ENCODE measurements around the gene NAALADL2. TPM values are rescaled to one million over a fixed set of nuclear protein-coding genes. Genes with fewer than 3 reads are reported as not detected.

The NAALADL2 gene
- total RNA-seq, 4 donors from 2014 or later, result 0.36 to 9.2 (median 0.63) TPM

- no peak overlapping the region for H3K4me3 ChIP-seq
- H3K9me3 ChIP-seq, result no peaks in the 10 kb centered on the region
- no peak overlapping the region for H3K27ac ChIP-seq
- TF ChIP-seq CTCF (IDR thresholded peaks at IDR 0.05 in 4 of 5, conservative IDR thresholded peaks at IDR 0.05 in 1 of 5) (no peak), POLR2A (IDR thresholded peaks at IDR 0.05) (no peak)
- ATAC-seq, result no peak
- no peaks in the 10 kb centered on the region for H3K36me3 ChIP-seq
- in situ Hi-C loops (cut with MboI; ENCODE audit: low sequenced_read_pairs in 4 of 4), result no loop called here
- no peaks in the 10 kb centered on the region for H3K27me3 ChIP-seq
- H3K4me1 ChIP-seq, result no peaks in the 10 kb centered on the region
- intact Hi-C loops (cut with DNase I; ENCODE audit: low total_unique reads), result no loop called here
- DNase-seq, result no peak
Measured at GRCh38 chr3:175410251-175410650, 551.1 kb downstream of the NAALADL2 start.

DNA sequence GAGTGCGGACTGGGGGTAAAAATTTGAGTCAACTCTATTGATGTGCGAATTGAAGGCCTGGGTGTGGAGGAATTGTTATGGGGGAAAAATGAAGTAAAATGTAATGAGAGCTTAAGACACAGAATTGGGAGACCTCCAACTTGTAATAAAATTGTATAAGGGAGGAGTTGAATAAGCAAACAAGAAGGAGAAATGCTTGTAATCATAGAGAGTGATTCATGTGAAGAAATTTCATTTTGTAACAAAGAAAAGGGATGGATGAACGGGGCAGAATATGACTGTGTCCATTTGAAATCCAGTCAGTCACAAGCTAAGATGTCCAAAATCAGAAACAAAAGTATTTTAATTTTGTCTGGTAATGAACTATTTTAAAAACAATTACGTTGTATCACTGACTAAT is 552.3 kb downstream of the NAALADL2 start:
- no peak for ATAC-seq
- Histone ChIP-seq H3K9me3 (no peaks in the 10 kb centered on the region), H3K36me3 (no peaks in the 10 kb centered on the region), H3K4me1 (no peaks in the 10 kb centered on the region), H3K27me3 (no peaks in the 10 kb centered on the region), H3K27ac (no peak overlapping the region), H3K4me3 (no peak overlapping the region)
- intact Hi-C loops (cut with DNase I; ENCODE audit: low total_unique reads) (no loop called here), in situ Hi-C loops (cut with MboI; ENCODE audit: low sequenced_read_pairs in 4 of 4) (no loop called here)
- DNase-seq, result no peak
- no peak for TF ChIP-seq POLR2A (IDR thresholded peaks at IDR 0.05)
- no peak for TF ChIP-seq CTCF (IDR thresholded peaks at IDR 0.05 in 4 of 5, conservative IDR thresholded peaks at IDR 0.05 in 1 of 5)

DNA sequence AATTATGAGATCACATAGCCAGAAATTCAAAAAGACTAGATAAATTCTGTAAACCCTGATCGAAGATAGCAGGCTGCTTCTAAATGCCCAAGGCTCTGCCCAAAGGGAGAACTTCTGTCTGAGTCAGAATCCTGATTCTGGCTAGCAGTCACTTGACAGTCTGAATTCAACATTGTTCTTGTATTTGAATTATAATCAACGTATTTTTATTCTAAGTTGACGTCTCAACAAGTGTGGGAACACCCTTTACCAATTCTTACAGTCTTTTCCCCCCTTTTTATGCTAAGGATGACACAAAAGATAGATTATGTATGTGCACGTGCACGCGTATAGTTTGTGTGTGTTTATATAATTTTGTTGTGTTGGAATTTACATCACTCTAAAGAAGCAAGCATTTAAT is 552.8 kb downstream of the NAALADL2 start:
- Histone ChIP-seq H3K36me3 (no peaks in the 10 kb centered on the region), H3K4me1 (no peaks in the 10 kb centered on the region), H3K9me3 (no peaks in the 10 kb centered on the region), H3K27me3 (no peaks in the 10 kb centered on the region), H3K4me3 (no peak overlapping the region), H3K27ac (no peak overlapping the region)
- intact Hi-C loops (cut with DNase I; ENCODE audit: low total_unique reads) (no loop called here), in situ Hi-C loops (cut with MboI; ENCODE audit: low sequenced_read_pairs in 4 of 4) (no loop called here)
- TF ChIP-seq POLR2A (IDR thresholded peaks at IDR 0.05), result no peak
- TF ChIP-seq CTCF (IDR thresholded peaks at IDR 0.05 in 4 of 5, conservative IDR thresholded peaks at IDR 0.05 in 1 of 5), result no peak
- ATAC-seq, result no peak
- no peak for DNase-seq

DNA sequence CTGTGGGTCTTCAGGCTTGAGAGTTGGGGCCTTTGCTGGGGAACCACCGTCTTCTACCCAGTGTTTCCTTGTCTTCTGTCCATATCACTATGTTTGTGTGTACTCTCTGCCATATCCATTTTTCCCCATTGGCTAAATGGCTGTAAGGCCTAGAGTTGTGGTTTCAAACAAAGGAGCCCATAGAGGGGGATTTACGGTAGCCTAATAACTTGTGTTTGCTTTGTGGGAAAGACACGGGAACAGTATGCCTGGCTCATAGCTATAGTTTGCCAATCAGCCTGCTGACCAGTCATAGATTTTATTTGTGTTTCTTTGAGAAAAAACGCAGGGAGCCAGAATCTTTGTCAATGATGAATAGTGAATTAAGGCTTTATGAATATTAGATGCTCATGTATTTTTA is 554.8 kb downstream of the NAALADL2 start:
- intact Hi-C loops (cut with DNase I; ENCODE audit: low total_unique reads) (no loop called here), in situ Hi-C loops (cut with MboI; ENCODE audit: low sequenced_read_pairs in 4 of 4) (no loop called here)
- TF ChIP-seq CTCF (IDR thresholded peaks at IDR 0.05 in 4 of 5, conservative IDR thresholded peaks at IDR 0.05 in 1 of 5) (no peak), POLR2A (IDR thresholded peaks at IDR 0.05) (no peak)
- H3K27me3 ChIP-seq, result no peaks in the 10 kb centered on the region
- ATAC-seq (no peak), DNase-seq (no peak)
- no peaks in the 10 kb centered on the region for H3K36me3 ChIP-seq
- no peaks in the 10 kb centered on the region for H3K9me3 ChIP-seq
- no peak overlapping the region for H3K4me3 ChIP-seq
- no peaks in the 10 kb centered on the region for H3K4me1 ChIP-seq
- H3K27ac ChIP-seq, result no peak overlapping the region

- no peak for TF ChIP-seq POLR2A (IDR thresholded peaks at IDR 0.05)
- no peak for TF ChIP-seq CTCF (IDR thresholded peaks at IDR 0.05 in 4 of 5, conservative IDR thresholded peaks at IDR 0.05 in 1 of 5)
- DNase-seq (no peak), ATAC-seq (no peak)
- Histone ChIP-seq H3K4me1 (no peaks in the 10 kb centered on the region), H3K27me3 (no peaks in the 10 kb centered on the region), H3K4me3 (no peak overlapping the region), H3K9me3 (no peaks in the 10 kb centered on the region), H3K36me3 (no peaks in the 10 kb centered on the region), H3K27ac (no peak overlapping the region)
- in situ Hi-C loops (cut with MboI; ENCODE audit: low sequenced_read_pairs in 4 of 4), result no loop called here
- intact Hi-C loops (cut with DNase I; ENCODE audit: low total_unique reads), result no loop called here
Measured at GRCh38 chr3:175416600-175416999, 557.5 kb downstream of the NAALADL2 start.

All from gastrocnemius medialis (tissue), 4 donors.